ENCODE data around the gene CLASP2. TPM values are rescaled to one million over a fixed set of nuclear protein-coding genes. Genes with fewer than 3 reads are reported as not detected.

The CLASP2 gene
- total RNA-seq, 3 donors from 2014 or later (not counting 1 experiment from before 2014, with no cell fraction given): 93.8 to 109 (median 99.3) TPM

DNA sequence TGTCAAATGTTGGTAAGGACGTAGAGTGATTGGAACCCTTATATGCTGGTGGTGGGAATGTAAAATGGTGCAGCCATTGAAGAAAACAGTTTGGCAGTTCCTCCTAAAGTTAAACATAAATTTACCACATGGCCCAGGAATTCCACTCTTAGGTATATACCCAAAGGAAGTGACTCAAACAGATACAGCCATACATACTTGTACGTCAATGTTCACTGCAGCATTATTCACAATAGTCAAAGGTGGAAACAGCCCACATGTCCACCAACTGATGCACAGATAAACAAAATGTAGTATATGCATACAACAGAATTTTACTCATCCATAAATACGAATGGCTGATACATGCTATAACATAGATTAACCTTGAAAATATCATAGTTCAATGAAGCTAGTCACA lies 13.2 kb downstream of the CLASP2 start:
- Mint-ChIP-seq H3K4me1 (peaks cover 49 to 51% of the 10 kb centered on the region in 2 donors), H3K4me3 (no peak overlapping the region), H3K27me3 (ENCODE audit: low read depth in 2 of 2) (no peaks in the 10 kb centered on the region), H3K36me3 (no peaks in the 10 kb centered on the region), H3K27ac (no peak overlapping the region), H3K9me3 (peaks cover 0 to 6% of the 10 kb centered on the region in 2 donors)
- Histone ChIP-seq H3K27ac (ENCODE audit: low read length) (no peak overlapping the region), H3K4me1 (ENCODE audit: control insufficient read depth, insufficient read depth, low read length) (no peaks in the 10 kb centered on the region), H3K4me3 (ENCODE audit: low read length) (no peak overlapping the region), H3K27me3 (ENCODE audit: control insufficient read depth, insufficient read depth, low read length) (no peaks in the 10 kb centered on the region), H3K36me3 (ENCODE audit: control insufficient read depth, insufficient read depth, low read length) (no peaks in the 10 kb centered on the region), H3K9me3 (ENCODE audit: control insufficient read depth, insufficient read depth, low read length) (peaks cover 5% of the 10 kb centered on the region)
- 69% methylated on average over 1 of the region's 3 CpGs for WGBS (ENCODE audit: insufficient coverage)
- DNase-seq (no peak), ATAC-seq (no peak)
- intact Hi-C loops (cut with micrococcal nuclease): no loop called here
- TF ChIP-seq, protein P1, sequence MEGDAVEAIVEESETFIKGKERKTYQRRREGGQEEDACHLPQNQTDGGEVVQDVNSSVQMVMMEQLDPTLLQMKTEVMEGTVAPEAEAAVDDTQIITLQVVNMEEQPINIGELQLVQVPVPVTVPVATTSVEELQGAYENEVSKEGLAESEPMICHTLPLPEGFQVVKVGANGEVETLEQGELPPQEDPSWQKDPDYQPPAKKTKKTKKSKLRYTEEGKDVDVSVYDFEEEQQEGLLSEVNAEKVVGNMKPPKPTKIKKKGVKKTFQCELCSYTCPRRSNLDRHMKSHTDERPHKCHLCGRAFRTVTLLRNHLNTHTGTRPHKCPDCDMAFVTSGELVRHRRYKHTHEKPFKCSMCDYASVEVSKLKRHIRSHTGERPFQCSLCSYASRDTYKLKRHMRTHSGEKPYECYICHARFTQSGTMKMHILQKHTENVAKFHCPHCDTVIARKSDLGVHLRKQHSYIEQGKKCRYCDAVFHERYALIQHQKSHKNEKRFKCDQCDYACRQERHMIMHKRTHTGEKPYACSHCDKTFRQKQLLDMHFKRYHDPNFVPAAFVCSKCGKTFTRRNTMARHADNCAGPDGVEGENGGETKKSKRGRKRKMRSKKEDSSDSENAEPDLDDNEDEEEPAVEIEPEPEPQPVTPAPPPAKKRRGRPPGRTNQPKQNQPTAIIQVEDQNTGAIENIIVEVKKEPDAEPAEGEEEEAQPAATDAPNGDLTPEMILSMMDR (IDR thresholded peaks at IDR 0.05): no peak

DNA sequence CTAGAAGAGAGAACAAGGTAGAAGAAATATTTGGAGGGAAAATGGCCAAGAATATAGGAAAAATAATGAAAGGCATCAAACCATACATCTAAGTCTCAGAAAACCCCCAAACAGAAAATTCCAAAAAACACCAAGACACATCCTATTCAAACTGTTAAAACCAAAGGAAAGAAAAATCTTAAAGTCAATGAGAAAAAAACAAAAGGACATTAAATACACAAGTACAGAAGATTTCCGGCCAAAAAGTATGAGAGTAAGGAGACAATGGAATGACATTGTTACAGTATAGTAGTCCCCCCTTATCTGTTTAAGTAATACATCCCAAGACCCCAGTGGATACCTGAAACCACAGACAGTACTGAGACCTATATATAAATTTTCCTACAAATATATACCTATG lies 18.8 kb downstream of the CLASP2 start:
- Mint-ChIP-seq H3K4me3 (no peak overlapping the region), H3K4me1 (peaks cover 46 to 49% of the 10 kb centered on the region in 2 donors), H3K36me3 (no peaks in the 10 kb centered on the region), H3K9me3 (peaks cover 0 to 6% of the 10 kb centered on the region in 2 donors), H3K27me3 (ENCODE audit: low read depth in 2 of 2) (no peaks in the 10 kb centered on the region), H3K27ac (no peak overlapping the region)
- intact Hi-C loops (cut with micrococcal nuclease): no loop called here
- no peak overlapping the region for H3K27ac ChIP-seq (ENCODE audit: low read length)
- no peaks in the 10 kb centered on the region for H3K36me3 ChIP-seq (ENCODE audit: control insufficient read depth, insufficient read depth, low read length)
- no peak for DNase-seq
- WGBS (ENCODE audit: insufficient coverage): no CpG with 5 or more reads among the region's 1 CpG
- no peak for ATAC-seq
- no peaks in the 10 kb centered on the region for H3K4me1 ChIP-seq (ENCODE audit: control insufficient read depth, insufficient read depth, low read length)
- no peaks in the 10 kb centered on the region for H3K27me3 ChIP-seq (ENCODE audit: control insufficient read depth, insufficient read depth, low read length)
- peaks cover 5% of the 10 kb centered on the region for H3K9me3 ChIP-seq (ENCODE audit: control insufficient read depth, insufficient read depth, low read length)
- TF ChIP-seq, protein P1 (IDR thresholded peaks at IDR 0.05): no peak
- no peak overlapping the region for H3K4me3 ChIP-seq (ENCODE audit: low read length)

DNA sequence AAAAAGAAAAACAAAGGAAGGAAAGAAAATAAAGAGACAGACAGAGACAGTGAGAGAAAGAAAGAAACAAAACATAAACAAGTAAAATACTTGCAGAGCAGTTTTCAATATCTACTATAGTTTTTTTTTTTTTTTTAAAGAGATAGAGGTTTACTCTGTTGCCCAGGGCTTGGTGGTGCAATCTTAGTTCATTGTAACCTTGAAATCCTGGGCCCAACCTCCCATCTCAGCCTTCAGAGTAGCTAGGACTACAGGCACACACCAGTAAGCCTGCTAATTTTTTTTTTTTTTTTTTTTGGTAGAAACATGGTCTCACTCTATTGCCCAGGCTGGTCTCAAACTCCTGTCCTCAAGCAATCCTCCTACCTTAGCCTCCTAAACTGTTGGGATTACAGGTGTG lies 23.1 kb downstream of the CLASP2 start:
- Mint-ChIP-seq H3K36me3 (no peaks in the 10 kb centered on the region), H3K4me3 (no peak overlapping the region), H3K4me1 (peaks cover 25 to 33% of the 10 kb centered on the region in 2 donors), H3K27me3 (ENCODE audit: low read depth in 2 of 2) (no peaks in the 10 kb centered on the region), H3K27ac (peak overlapping the region; percentile 14 to 35), H3K9me3 (no peaks in the 10 kb centered on the region)
- Histone ChIP-seq H3K27me3 (ENCODE audit: control insufficient read depth, insufficient read depth, low read length) (no peaks in the 10 kb centered on the region), H3K9me3 (ENCODE audit: control insufficient read depth, insufficient read depth, low read length) (no peaks in the 10 kb centered on the region), H3K27ac (ENCODE audit: low read length) (no peak overlapping the region), H3K36me3 (ENCODE audit: control insufficient read depth, insufficient read depth, low read length) (no peaks in the 10 kb centered on the region), H3K4me3 (ENCODE audit: low read length) (no peak overlapping the region), H3K4me1 (ENCODE audit: control insufficient read depth, insufficient read depth, low read length) (no peaks in the 10 kb centered on the region)
- intact Hi-C loops (cut with micrococcal nuclease): no loop called here
- TF ChIP-seq, protein P1 (IDR thresholded peaks at IDR 0.05): no peak
- DNase-seq (no peak), ATAC-seq (no peak)

DNA sequence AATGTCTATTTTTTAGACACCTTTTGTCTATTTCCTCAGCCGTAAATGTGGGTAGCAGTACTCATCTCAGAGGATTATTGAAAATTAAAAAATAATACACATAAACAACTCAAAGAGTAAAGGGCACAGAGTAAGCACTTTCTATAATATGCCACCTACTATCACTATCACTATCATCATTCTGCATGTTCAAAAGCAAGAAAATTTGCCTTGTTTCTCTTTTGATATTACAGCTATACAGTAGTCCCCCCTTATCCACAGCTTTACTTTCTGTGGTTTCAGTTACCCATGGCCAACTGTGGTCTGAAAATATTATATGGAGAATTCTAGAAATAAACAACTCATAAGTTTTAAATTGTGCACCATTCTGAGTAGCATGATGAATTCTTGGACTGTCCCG lies 27.7 kb downstream of the CLASP2 start:
- 100% methylated on average over 1 of the region's 2 CpGs for WGBS (ENCODE audit: insufficient coverage)
- Mint-ChIP-seq H3K9me3 (no peaks in the 10 kb centered on the region), H3K4me1 (peaks cover 8 to 17% of the 10 kb centered on the region in 2 donors), H3K27me3 (ENCODE audit: low read depth in 2 of 2) (no peaks in the 10 kb centered on the region), H3K27ac (no peak overlapping the region), H3K4me3 (no peak overlapping the region), H3K36me3 (no peaks in the 10 kb centered on the region)
- Histone ChIP-seq H3K27ac (ENCODE audit: low read length) (no peak overlapping the region), H3K4me3 (ENCODE audit: low read length) (no peak overlapping the region), H3K9me3 (ENCODE audit: control insufficient read depth, insufficient read depth, low read length) (no peaks in the 10 kb centered on the region), H3K4me1 (ENCODE audit: control insufficient read depth, insufficient read depth, low read length) (no peaks in the 10 kb centered on the region), H3K27me3 (ENCODE audit: control insufficient read depth, insufficient read depth, low read length) (no peaks in the 10 kb centered on the region), H3K36me3 (ENCODE audit: control insufficient read depth, insufficient read depth, low read length) (peaks cover 3% of the 10 kb centered on the region)
- TF ChIP-seq, protein P1 (IDR thresholded peaks at IDR 0.05): no peak
- intact Hi-C loops (cut with micrococcal nuclease): no loop called here
- DNase-seq (no peak), ATAC-seq (no peak)
